Measurements from ENCODE around the gene IKZF3.
"Not testable (repeated sequence)": the region's sequence is repeated elsewhere in the genome, so short reads cannot be mapped to it uniquely, and the experiment has no call there.

IKZF3 gene

GRCh38 chr17:39716073-39716818, 147.9 kb downstream of the IKZF3 start:
- DNase-seq: no peak

GRCh38 chr17:39715375-39716072, 148.6 kb downstream of the IKZF3 start:
- no peak for DNase-seq

GRCh38 chr17:39714234-39714633, 149.9 kb downstream of the IKZF3 start:
- no peak for DNase-seq

GRCh38 chr17:39711851-39712250, 152.3 kb downstream of the IKZF3 start:
- DNase-seq: no peak

GRCh38 chr17:39711071-39711470, 153.0 kb downstream of the IKZF3 start:
- not testable (repeated sequence) for DNase-seq

GRCh38 chr17:39709998-39710964, 153.8 kb downstream of the IKZF3 start:
- DNase-seq: no peak

GRCh38 chr17:39709319-39709997, 154.7 kb downstream of the IKZF3 start:
- no peak for DNase-seq

Measured in activated T-cell treated with anti-CD3 and anti-CD28 coated beads, Interleukin-2, amount 50 U/mL, for 48 hours (primary cell).